ENCODE data around the gene NOBOX.
"Not testable (repeated sequence)": the region's sequence is repeated elsewhere in the genome, so short reads cannot be mapped to it uniquely, and the experiment has no call there.

GRCh38 chr7:144348625-144349024 is 54.9 kb downstream of the NOBOX start:
- not testable (repeated sequence) for TF ChIP-seq POLR2AphosphoS5 (IDR thresholded peaks at IDR 0.05; ENCODE audit: low read depth, low read length); PAX5 (IDR thresholded peaks at IDR 0.05; ENCODE audit: insufficient read depth, low read length, severe bottlenecking); POLR2A (IDR thresholded peaks at IDR 0.05; ENCODE audit: low read depth, low read length); POU2F2 (IDR thresholded peaks at IDR 0.05; ENCODE audit: low read depth, low read length); TAF1 (IDR thresholded peaks at IDR 0.05; ENCODE audit: low read depth, low read length); SPI1 (IDR thresholded peaks at IDR 0.05; ENCODE audit: low read depth, low read length)
